IPS-15b (cell line): ENCODE data around the gene AUTS2.

ENCODE experiments used
- H3K27me3 ChIP-seq: one replicate; pipeline ENCODE4 v1.6.1; 2013; ENCODE audit warnings: low read length; ENCODE audit not compliant: control insufficient read depth, insufficient read depth
- H3K36me3 ChIP-seq: one replicate; pipeline ENCODE4 v1.6.1; 2013; ENCODE audit warnings: low read length; ENCODE audit not compliant: control insufficient read depth, insufficient read depth
- H3K4me1 ChIP-seq: one replicate; pipeline ENCODE4 v1.6.1; 2013; ENCODE audit warnings: mild to moderate bottlenecking, low read length; ENCODE audit not compliant: control insufficient read depth, insufficient read depth
- H3K4me3 ChIP-seq: one replicate; pipeline ENCODE4 v1.5.1; 2013; ENCODE audit warnings: low read depth, low read length
- H3K9ac ChIP-seq: one replicate; pipeline ENCODE4 v1.6.1; 2013; ENCODE audit warnings: low read depth, mild to moderate bottlenecking, low read length
- H3K9me3 ChIP-seq: one replicate; pipeline ENCODE4 v1.6.1; 2013; ENCODE audit warnings: mild to moderate bottlenecking, low read length; ENCODE audit not compliant: control insufficient read depth, insufficient read depth

AUTS2 gene

GRCh38 chr7:70171369-70171920 lies 573.2 kb downstream of the AUTS2 start:
- no peaks in the 10 kb centered on the region for H3K4me1 ChIP-seq
- H3K4me3 ChIP-seq, result no peak overlapping the region
- no peaks in the 10 kb centered on the region for H3K9me3 ChIP-seq
- no peaks in the 10 kb centered on the region for H3K36me3 ChIP-seq
- H3K9ac ChIP-seq, result no peak overlapping the region
- H3K27me3 ChIP-seq, result no peaks in the 10 kb centered on the region

GRCh38 chr7:70177166-70177565 lies 578.9 kb downstream of the AUTS2 start:
- Histone ChIP-seq H3K27me3 (no peaks in the 10 kb centered on the region), H3K36me3 (no peaks in the 10 kb centered on the region), H3K9me3 (no peaks in the 10 kb centered on the region), H3K9ac (no peak overlapping the region), H3K4me3 (no peak overlapping the region), H3K4me1 (peaks cover 7% of the 10 kb centered on the region)

- Histone ChIP-seq H3K4me1 (peaks cover 8% of the 10 kb centered on the region), H3K27me3 (no peaks in the 10 kb centered on the region), H3K9me3 (no peaks in the 10 kb centered on the region), H3K9ac (no peak overlapping the region), H3K4me3 (no peak overlapping the region), H3K36me3 (no peaks in the 10 kb centered on the region)
These were observed 579.9 kb downstream of the AUTS2 start for GRCh38 chr7:70178211-70178610.

- H3K4me3 ChIP-seq, result no peak overlapping the region
- no peak overlapping the region for H3K9ac ChIP-seq
- H3K4me1 ChIP-seq, result peaks cover 12% of the 10 kb centered on the region
- no peaks in the 10 kb centered on the region for H3K9me3 ChIP-seq
- no peaks in the 10 kb centered on the region for H3K36me3 ChIP-seq
- no peaks in the 10 kb centered on the region for H3K27me3 ChIP-seq
These were observed 580.5 kb downstream of the AUTS2 start for GRCh38 chr7:70178787-70179186.

GRCh38 chr7:70182521-70182920 lies 584.2 kb downstream of the AUTS2 start:
- Histone ChIP-seq H3K4me3 (no peak overlapping the region), H3K9ac (no peak overlapping the region), H3K27me3 (no peaks in the 10 kb centered on the region), H3K36me3 (no peaks in the 10 kb centered on the region), H3K4me1 (peaks cover 12% of the 10 kb centered on the region), H3K9me3 (no peaks in the 10 kb centered on the region)

GRCh38 chr7:70183278-70183677 lies 585.0 kb downstream of the AUTS2 start:
- peaks cover 12% of the 10 kb centered on the region for H3K4me1 ChIP-seq
- H3K27me3 ChIP-seq, result no peaks in the 10 kb centered on the region
- H3K36me3 ChIP-seq, result no peaks in the 10 kb centered on the region
- no peaks in the 10 kb centered on the region for H3K9me3 ChIP-seq
- peak overlapping the region; percentile 17 for H3K9ac ChIP-seq
- H3K4me3 ChIP-seq, result no peak overlapping the region

GRCh38 chr7:70188901-70189650 lies 590.8 kb downstream of the AUTS2 start:
- H3K4me3 ChIP-seq, result no peak overlapping the region
- H3K36me3 ChIP-seq, result no peaks in the 10 kb centered on the region
- H3K27me3 ChIP-seq, result no peaks in the 10 kb centered on the region
- H3K4me1 ChIP-seq, result no peaks in the 10 kb centered on the region
- no peak overlapping the region for H3K9ac ChIP-seq
- no peaks in the 10 kb centered on the region for H3K9me3 ChIP-seq

- no peak overlapping the region for H3K4me3 ChIP-seq
- H3K9me3 ChIP-seq, result no peaks in the 10 kb centered on the region
These were observed 591.5 kb downstream of the AUTS2 start for GRCh38 chr7:70189776-70190175.

GRCh38 chr7:70190281-70190680 lies 592.0 kb downstream of the AUTS2 start:
- Histone ChIP-seq H3K4me3 (no peak overlapping the region), H3K4me1 (no peaks in the 10 kb centered on the region), H3K27me3 (no peaks in the 10 kb centered on the region), H3K36me3 (no peaks in the 10 kb centered on the region), H3K9me3 (no peaks in the 10 kb centered on the region), H3K9ac (no peak overlapping the region)

More at GRCh38 chr7:70189776-70190175, 591.5 kb downstream of the AUTS2 start:
- Histone ChIP-seq H3K27me3 (no peaks in the 10 kb centered on the region), H3K9ac (no peak overlapping the region), H3K4me1 (no peaks in the 10 kb centered on the region), H3K36me3 (no peaks in the 10 kb centered on the region)

GRCh38 chr7:70193514-70193913 lies 595.2 kb downstream of the AUTS2 start:
- Histone ChIP-seq H3K27me3 (no peaks in the 10 kb centered on the region), H3K9me3 (no peaks in the 10 kb centered on the region), H3K4me3 (no peak overlapping the region), H3K9ac (no peak overlapping the region), H3K4me1 (no peaks in the 10 kb centered on the region), H3K36me3 (no peaks in the 10 kb centered on the region)

GRCh38 chr7:70208236-70209063 lies 610.2 kb downstream of the AUTS2 start:
- Histone ChIP-seq H3K27me3 (no peaks in the 10 kb centered on the region), H3K9ac (no peak overlapping the region), H3K4me3 (no peak overlapping the region), H3K4me1 (no peaks in the 10 kb centered on the region), H3K36me3 (no peaks in the 10 kb centered on the region), H3K9me3 (no peaks in the 10 kb centered on the region)
